ENCODE measurements around the gene EIF4EBP3. TPM values are rescaled to one million over a fixed set of nuclear protein-coding genes. Genes with fewer than 3 reads are reported as not detected.

EIF4EBP3 gene
- total and polyA plus RNA-seq, 2 of the 4 experiments (the other 2 are of a cell fraction), result 0.36 to 2.1 TPM

GRCh38 chr5:140567136-140567818 lies 19.8 kb downstream of the EIF4EBP3 start:
- peaks cover 8% of the 10 kb centered on the region for H3K4me1 ChIP-seq (ENCODE audit: control insufficient read depth, insufficient read depth, low read length)
- intact Hi-C loops (cut with micrococcal nuclease) (no loop called here), dilution Hi-C loops (cut with HindIII; ENCODE audit: low sequenced_read_pairs, unreplicated experiment) (no loop called here), in situ Hi-C loops (cut with MboI; ENCODE audit: low sequenced_read_pairs) (no loop called here)
- BruUV-seq (replicated peaks), result no TSS peak
- no peaks in the 10 kb centered on the region for H3K27me3 ChIP-seq (ENCODE audit: control insufficient read depth, insufficient read depth, low read length)
- no peak overlapping the region for H4K5ac ChIP-seq (ENCODE audit: low read depth, low read length)
- peaks cover 25% of the 10 kb centered on the region for H3K36me3 ChIP-seq (ENCODE audit: control insufficient read depth, insufficient read depth, low read length)
- no peak overlapping the region for H3K14ac ChIP-seq (replicated peaks; ENCODE audit: low read depth, low read length)
- DNase-seq (no peak), ATAC-seq (ENCODE audit: low read depth) (no peak)
- H3K4me2 ChIP-seq (ENCODE audit: low read depth, low read length), result no peak overlapping the region
- peak overlapping the region; percentile 17 for H2AK9ac ChIP-seq (replicated peaks; ENCODE audit: low read depth, low read length, poor library complexity)
- H2AK5ac ChIP-seq (ENCODE audit: low read depth, low read length), result no peak overlapping the region
- H2BK15ac ChIP-seq (ENCODE audit: low read depth, low read length), result no peak overlapping the region
- H3K9ac ChIP-seq (ENCODE audit: low read depth, low read length), result no peak overlapping the region
- TF ChIP-seq POLR2A (IDR thresholded peaks at IDR 0.05; ENCODE audit: low read depth, low read length) (no peak), SMC3 (IDR thresholded peaks at IDR 0.05; ENCODE audit: low read depth, low read length) (no peak), RFX5 (IDR thresholded peaks at IDR 0.05; ENCODE audit: low read depth, low read length) (no peak), CEBPB (IDR thresholded peaks at IDR 0.05; ENCODE audit: low read depth, low read length) (no peak), NFE2L2 (IDR thresholded peaks at IDR 0.05; ENCODE audit: low read depth, low read length) (no peak), FOS (IDR thresholded peaks at IDR 0.05; ENCODE audit: low read depth, low read length) (no peak), CHD1 (IDR thresholded peaks at IDR 0.05; ENCODE audit: low read depth, low read length) (no peak), MXI1 (IDR thresholded peaks at IDR 0.05; ENCODE audit: borderline replicate concordance, low read depth, low read length) (no peak), MAZ (IDR thresholded peaks at IDR 0.05; ENCODE audit: borderline replicate concordance, low read depth, low read length) (no peak), RAD21 (IDR thresholded peaks at IDR 0.05; ENCODE audit: low read length) (no peak), MAFK (IDR thresholded peaks at IDR 0.05; ENCODE audit: low read depth, low read length) (no peak)
- TF ChIP-seq, protein P1, sequence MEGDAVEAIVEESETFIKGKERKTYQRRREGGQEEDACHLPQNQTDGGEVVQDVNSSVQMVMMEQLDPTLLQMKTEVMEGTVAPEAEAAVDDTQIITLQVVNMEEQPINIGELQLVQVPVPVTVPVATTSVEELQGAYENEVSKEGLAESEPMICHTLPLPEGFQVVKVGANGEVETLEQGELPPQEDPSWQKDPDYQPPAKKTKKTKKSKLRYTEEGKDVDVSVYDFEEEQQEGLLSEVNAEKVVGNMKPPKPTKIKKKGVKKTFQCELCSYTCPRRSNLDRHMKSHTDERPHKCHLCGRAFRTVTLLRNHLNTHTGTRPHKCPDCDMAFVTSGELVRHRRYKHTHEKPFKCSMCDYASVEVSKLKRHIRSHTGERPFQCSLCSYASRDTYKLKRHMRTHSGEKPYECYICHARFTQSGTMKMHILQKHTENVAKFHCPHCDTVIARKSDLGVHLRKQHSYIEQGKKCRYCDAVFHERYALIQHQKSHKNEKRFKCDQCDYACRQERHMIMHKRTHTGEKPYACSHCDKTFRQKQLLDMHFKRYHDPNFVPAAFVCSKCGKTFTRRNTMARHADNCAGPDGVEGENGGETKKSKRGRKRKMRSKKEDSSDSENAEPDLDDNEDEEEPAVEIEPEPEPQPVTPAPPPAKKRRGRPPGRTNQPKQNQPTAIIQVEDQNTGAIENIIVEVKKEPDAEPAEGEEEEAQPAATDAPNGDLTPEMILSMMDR (conservative IDR thresholded peaks at IDR 0.05; ENCODE audit: low read depth, low read length), result no peak
- H4K20me1 ChIP-seq (ENCODE audit: insufficient read depth, low read length), result no peaks in the 10 kb centered on the region
- ChIA-PET POLR2A (ENCODE audit: unreplicated experiment) (no interaction called here), CTCF (no interaction called here)
- 98% methylated on average over 10 of the region's 22 CpGs; no CpG with 5 or more reads in 1 of the 2 experiments for WGBS, 2 experiments (ENCODE audit: extremely low coverage in 2 of 2, insufficient read length in 1 of 2)
- H4K91ac ChIP-seq (ENCODE audit: insufficient read depth, low read depth, low read length), result no peak overlapping the region
- H3K4me3 ChIP-seq (ENCODE audit: insufficient read depth, low read depth, low read length), result no peak overlapping the region
- H3K56ac ChIP-seq (ENCODE audit: extremely low read depth, insufficient read depth, low read length), result no peak overlapping the region
- peaks cover 27 to 54% of the 10 kb centered on the region in 2 experiments for H3K79me1 ChIP-seq (ENCODE audit: low read depth in 1 of 2, low read length in 2 of 2)
- no peak overlapping the region for H3K18ac ChIP-seq (ENCODE audit: low read depth, low read length)
- H2BK20ac ChIP-seq (ENCODE audit: low read depth, low read length), result no peak overlapping the region
- no peak overlapping the region for H3K4ac ChIP-seq (ENCODE audit: low read depth, low read length)
- no peak overlapping the region for H2BK5ac ChIP-seq (ENCODE audit: low read depth, low read length, poor library complexity, severe bottlenecking)
- no peak overlapping the region for H4K8ac ChIP-seq (ENCODE audit: low read depth in 2 of 2, low read length in 2 of 2)
- H3K9me3 ChIP-seq (ENCODE audit: control insufficient read depth, insufficient read depth, low read length), result no peaks in the 10 kb centered on the region
- no peak overlapping the region for H3K23ac ChIP-seq (ENCODE audit: low read depth, low read length)
- H2BK120ac ChIP-seq (ENCODE audit: low read depth, low read length), result no peak overlapping the region
- no peak overlapping the region for H3K27ac ChIP-seq (ENCODE audit: insufficient read depth, low read length)
- no peak overlapping the region for H2AFZ ChIP-seq (replicated peaks; ENCODE audit: low read length, poor library complexity)
- peaks cover 19% of the 10 kb centered on the region for H3K9me1 ChIP-seq (ENCODE audit: insufficient read depth, low read length)
